Mammary epithelial cell (primary cell): ENCODE data around the gene BID.

ENCODE experiments used
- CTCF ChIP-seq, 2 donors: IDR thresholded peaks in 1 of 2; conservative IDR thresholded peaks in 1 of 2; 2 replicates each; pipeline ENCODE4 v1.5.1; 2011 to 2012; ENCODE audit warnings: inconsistent platforms in 2 of 2, low read length in 2 of 2, mild to moderate bottlenecking in 2 of 2, control low read depth in 1 of 2, low read depth in 1 of 2; ENCODE audit not compliant: insufficient read depth in 1 of 2; ENCODE audit errors: extremely low read depth in 1 of 2
- EZH2 ChIP-seq: IDR thresholded peaks from 2 replicates; pipeline ENCODE4 v1.6.1; 2012; ENCODE audit warnings: low read length, inconsistent platforms, borderline replicate concordance

DNA sequence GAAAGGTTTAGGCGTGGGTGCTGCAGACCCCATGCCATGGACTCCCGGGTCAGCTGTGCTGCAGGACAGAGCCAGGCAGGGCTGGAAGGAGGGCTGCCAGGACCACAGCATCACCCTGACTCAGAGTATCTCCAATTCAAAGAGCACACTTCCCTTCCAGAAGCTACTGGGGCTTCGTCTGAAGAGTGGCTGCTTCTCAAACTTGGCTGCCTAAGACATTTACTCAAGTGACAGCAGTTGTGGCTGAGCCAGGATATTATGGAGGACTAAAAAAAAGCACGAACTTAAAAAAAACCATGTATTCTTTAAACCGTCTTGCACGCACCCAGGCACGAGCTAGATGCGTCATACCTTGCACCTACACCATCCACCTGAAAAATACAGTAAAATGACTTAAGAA, 13.0 kb upstream of the BID start:
- TF ChIP-seq CTCF (conservative IDR thresholded peaks at IDR 0.05 in 1 of 2, IDR thresholded peaks at IDR 0.05 in 1 of 2; ENCODE audit: extremely low read depth in 1 of 2, insufficient read depth in 1 of 2, low read depth in 1 of 2, low read length in 2 of 2) (no peak), EZH2 (no peak)
